Measurements from ENCODE around the gene INPP5A.
"Not testable (repeated sequence)": the region's sequence is repeated elsewhere in the genome, so short reads cannot be mapped to it uniquely, and the experiment has no call there.

Gene INPP5A

DNA sequence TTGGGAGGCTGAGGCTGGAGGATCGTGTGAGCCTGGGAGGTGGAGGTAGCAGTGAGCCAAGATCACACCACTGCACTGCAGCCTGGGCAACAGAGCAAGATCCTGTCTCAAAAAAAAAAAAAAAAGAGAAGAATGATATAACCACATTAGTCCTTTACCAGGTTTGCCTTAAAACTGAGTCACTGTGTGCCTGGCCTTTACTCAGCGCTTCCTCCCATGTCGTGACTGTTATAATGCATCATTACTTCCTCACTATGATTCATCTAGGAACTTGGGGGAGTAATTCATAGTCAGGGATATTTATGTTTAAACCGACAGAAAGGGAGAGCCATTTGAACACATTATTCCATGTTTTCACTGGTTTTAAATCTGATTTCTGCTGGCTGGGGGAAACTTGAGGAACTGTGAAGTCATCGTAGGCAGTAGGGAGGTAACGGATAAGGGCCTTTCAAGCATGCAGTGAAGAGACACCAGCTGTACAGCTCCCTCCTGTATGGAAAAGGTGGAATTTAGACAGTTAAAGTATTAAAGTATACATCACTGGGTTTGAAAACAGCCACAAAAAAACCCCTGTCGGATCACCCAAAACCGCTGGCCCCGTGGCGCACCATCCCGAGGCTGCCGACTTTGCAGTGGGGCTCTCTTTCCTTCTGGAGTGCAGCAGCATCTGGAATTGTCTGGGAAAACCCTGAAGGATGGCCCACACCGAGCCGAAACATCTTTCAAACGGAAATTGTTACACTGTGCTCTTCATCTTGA lies 128.5 kb downstream of the INPP5A start:
- peak; percentile 55 for DNase-seq

DNA sequence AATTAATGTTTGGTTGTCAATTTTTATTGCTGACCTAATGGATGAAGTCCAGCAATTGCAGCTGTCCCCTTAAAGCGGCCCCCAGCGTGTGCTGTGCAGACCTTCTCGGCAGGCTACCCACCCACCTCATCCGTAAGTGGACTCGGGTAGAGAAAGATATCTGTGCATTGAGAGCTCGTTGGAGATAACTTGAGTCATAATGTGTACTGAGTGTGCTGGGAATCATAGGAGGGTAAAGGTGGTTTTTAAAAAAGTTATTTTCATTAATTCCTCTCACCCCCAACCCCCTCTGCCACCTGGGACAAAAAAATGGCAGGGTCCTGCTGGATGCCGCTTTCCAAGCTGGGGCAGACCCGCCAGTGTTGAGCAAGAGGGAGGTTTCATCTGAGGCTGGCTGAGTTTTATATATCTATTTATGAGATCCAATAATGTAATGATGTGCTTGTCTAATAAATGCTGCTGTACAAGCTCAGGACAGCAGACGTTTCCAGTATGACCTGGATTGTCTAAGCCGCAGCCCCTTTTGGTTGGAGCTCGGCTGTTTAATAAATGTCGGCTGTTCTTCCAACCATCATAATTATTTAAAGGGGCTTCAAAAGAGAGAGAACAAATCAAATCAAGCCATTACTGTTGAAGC lies 129.2 kb downstream of the INPP5A start:
- DNase-seq = no peak

DNA sequence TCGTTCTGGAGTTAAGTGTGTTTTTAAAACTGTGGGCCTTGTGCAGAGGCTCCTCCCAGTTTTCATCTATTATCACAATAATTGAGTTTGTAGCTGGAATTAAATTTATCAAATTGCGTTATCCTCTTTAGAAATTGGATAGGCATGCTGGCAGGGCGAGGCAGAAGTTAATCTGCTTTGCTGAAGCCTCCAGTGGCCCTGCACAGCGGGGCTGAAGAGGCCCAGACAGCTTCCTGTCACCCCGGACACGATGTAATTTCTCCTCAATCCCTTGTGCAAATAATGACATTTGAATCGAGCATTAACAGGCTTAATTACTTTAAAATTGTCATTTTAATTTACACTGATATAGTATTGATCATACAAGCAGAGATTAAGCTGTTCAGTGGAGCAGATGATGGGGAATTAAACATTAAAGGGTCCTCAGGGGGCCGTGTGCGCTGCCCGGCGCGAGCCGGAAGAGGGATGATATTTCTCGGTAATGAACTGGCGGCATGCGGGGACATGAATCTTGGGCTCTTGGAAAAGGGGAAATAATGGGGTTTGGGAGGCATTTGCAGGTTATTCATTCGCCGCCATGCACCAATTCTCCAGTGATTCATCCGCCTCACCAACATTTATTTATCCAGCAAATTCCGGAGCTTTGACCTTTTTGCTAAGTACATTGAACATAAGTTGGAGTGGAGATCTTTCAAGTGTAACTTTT lies 129.9 kb downstream of the INPP5A start:
- no peak for DNase-seq

DNA sequence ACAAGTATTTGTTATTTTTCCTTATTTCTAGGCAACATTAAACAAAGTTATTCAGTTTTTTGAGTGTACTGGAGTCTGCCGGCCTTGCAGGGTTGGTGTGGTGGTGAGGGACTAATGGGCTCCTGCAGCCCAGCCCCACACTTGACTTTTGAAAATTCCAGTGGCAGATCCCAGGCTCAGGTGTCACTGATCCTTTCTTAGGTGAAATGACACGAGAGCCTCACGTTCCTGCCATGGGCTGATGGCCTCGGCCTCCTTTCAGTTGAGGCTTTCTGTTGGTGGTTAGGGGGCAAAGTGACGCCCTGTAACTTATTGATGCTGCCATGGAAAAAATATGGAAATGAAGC lies 130.4 kb downstream of the INPP5A start:
- no peak for DNase-seq

DNA sequence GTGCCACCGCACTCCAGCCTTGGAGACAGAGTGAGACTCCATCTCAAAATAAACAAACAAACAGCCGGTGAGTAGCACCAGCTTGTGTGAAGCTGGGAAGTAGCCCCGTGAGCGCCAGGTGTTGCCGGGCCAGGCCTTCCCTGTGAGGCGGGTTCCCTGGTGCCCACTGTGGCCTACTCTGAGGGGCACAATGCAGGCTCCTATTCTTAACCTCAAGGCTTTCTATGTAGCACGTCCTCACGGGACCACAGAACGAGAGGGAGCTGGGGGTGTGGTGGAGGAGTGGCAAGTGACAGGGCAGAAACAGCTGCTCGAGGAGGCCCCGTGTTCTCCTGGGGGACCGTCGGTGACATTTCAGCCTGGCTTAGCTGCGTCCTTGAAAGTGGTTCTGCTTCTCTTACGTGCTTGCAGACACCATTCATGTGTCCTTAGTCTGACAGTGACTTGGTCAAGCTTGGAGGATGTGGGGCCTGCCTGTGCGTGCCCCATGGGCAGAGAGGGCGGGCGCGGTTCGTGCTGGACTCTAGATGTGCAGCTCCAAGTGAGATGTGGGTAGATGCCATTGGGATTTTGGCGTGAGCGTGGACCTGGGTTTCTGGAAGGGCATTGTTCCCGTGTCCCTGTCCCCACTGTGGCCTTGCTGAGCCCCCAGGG lies 131.7 kb downstream of the INPP5A start:
- no peak for DNase-seq

DNA sequence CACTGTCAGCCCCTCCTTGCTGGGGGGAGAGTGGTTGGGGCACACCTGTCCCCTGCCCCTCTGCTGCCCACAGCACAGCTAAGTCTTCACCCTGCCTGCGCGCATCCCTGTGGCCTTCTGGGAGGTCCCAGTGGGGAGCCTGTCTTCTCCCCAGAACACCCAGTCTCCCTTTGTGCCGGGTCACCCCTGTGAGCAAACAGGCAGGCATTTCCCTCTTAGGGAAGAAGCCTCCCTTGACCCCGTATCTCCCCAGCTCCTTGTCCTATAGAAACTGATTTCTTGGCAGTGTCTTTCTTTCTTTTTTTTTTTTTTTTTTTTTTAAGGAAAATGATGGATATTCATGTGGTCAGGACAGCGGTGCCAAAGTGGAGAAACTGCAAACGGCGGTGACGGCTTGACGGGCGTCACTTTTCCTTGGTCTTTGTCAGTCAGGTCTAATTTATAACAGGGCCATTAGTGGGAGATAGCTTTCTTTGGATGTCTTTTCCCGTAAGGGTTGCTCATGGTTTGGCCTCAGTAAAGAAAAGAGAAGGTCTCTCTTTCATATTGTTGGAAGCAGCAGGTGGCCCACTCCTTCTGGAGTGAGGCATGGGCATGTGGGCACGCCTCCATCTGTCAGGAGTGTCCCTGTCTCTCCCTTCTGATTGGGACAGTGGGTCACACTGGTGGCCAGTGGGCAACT lies 133.1 kb downstream of the INPP5A start:
- DNase-seq = no peak

DNA sequence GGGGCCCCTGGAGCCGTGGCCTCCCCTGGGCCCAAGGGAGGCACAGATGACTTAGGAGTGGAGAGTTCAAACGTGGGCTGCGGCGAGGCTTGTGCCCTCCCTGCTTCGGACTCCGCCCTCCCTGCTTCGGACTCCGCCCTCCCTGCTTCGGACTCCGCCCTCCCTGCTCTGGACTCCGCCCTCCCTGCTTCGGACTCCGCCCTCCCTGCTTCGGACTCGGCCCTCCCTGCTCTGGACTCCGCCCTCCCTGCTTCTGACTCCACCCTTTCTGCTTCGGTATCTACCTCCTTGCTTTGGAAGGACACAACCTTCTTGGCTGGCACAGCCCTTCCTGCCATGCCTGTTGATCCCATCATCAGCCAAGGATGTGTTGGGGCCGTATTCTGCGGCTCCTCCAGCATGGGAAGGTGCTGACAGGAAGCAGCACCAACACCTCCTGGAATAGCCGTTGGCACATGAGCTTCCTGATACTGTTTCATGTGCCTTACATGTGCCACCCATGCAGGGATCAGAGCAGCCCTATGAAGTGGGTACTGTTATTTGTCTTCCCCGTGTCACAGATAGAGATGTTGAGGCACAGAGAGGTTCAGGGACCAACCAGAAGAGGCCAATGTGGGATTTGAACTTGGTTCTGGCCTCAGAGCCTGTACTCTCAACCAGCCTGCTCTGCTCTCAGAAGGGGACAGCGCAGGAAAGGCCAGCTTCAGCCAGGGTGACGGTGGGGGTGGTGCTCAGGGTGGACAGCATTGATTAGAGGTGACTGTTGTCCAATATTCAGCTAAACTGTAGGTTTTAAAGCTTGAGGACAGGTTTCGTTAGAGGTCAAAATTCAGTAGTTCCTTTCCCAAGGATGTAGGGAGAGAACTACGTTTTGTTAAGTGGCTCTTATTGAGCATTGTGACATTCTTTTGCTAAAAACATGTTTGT lies 133.9 kb downstream of the INPP5A start:
- no peak for DNase-seq

DNA sequence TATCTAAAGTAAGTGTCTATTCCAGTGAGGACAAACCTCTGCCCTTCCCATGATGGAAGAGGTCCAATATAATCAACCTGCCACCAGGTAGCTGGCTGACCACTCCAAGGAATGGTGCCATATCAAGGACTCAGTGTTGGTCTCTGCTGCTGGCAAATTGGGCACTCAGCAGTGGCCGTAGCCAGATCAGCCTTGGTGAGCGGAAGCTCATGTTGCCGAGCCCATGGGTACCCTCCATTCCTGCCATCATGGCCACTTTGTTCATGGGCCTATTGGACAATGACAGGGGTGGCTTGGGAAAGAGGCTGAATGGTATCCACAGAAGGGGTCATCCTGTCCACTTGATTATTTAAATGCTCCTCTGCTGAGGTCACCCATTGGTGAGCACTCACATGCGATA lies 136.2 kb downstream of the INPP5A start:
- DNase-seq = not testable (repeated sequence)

DNA sequence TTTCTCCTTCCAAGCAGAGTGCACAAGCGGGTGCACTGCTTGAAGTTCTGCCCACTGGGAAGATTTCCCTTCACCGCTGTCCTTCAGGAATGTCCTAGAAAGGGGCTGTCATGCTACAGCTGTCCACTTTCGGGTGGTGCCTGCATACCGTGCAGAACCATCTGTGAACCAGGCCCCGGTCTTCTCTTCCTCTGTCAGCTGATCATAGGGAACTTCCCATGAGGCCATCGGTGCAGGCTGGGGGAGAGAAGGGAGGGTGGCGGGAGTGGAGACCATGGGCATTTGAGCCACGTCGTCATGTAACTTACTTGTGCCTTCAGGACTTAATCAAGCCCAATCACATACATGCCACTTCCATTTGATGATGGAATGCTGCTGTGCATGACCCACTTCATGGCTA lies 136.7 kb downstream of the INPP5A start:
- DNase-seq = no peak

DNA sequence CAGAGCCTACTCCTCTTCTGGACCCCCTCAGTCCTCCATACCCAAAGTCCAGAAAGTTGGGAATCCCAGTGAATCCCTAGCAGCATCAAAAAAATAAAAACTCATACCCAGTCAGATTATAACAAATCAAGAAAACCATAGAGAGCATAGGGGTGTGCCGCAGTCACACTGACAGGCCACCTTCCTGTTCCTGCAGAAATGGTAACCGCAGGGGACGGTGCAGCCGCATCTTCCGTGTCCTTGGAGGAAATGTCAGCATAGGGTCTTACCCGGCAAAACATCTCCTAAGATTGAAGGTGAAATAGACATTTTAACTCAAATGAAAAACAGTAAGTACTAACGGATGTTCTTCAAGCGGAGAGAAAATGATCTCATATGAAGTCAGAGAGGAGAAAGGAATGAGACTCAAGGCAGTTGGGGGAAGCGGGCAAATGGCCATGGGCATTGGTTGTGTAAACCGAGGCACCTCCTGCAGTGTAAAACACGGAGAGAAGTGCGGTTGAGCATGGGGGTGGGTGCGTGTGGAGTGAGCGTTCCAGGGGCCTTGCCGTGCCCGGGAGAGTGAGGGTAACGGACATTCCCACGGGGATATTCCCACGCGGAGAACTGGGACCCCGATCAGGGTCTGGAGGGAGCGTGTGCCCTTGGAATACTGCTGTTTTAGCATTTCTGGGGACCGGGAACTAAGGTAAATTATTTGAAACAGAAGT lies 137.6 kb downstream of the INPP5A start:
- no peak for DNase-seq

DNA sequence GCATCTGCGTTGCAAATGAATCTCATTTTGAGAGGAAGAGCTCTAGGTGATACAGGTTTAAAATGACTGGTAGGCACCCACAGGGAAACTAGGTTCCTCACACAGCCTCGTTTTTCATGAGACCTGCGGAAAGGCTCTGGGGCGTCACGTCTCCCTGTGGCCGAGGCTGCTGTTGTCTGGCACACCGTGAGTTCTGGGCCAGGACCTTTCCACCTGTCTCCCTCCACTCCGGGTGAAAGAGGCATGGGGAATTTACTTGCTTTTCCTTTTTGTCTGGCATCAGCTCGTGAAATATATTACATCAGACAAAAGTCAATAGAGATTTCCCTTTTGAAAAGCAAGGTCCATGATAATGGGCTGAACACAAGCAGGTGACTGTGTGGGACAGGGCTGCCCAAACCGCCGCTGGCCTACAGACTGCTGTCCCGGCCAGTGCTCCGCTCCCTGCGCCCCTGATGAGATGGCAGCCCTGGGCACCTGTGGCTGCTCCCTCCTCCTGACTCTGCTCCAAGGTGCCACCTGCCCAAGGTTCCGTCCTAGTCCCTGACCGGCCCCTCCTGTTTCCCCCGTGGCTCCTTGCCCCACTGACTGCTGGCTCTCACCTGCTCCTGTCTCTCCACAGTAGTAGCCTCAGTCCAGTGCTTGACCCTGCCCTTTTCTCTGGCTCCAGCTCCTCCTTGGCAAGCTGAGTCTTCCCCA lies 138.8 kb downstream of the INPP5A start:
- no peak for DNase-seq

DNA sequence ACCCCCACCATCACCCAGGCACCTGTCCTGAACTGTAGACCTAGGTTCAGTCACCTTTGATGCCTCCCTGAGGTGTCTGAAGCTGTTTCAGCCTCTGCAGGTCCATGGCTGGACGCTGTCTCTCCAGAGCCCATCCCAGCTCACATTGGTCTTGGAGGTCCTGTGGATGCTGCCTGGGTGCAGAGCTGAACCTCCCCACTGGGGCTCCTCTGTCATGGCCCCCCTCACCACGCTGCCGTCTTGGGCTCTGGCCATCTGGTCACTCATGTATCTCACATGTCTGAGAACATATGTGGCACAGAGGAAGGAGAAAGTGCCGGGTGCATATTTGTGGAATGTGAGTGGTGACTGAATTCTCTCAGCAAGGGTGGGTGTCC lies 139.5 kb downstream of the INPP5A start:
- no peak for DNase-seq

DNA sequence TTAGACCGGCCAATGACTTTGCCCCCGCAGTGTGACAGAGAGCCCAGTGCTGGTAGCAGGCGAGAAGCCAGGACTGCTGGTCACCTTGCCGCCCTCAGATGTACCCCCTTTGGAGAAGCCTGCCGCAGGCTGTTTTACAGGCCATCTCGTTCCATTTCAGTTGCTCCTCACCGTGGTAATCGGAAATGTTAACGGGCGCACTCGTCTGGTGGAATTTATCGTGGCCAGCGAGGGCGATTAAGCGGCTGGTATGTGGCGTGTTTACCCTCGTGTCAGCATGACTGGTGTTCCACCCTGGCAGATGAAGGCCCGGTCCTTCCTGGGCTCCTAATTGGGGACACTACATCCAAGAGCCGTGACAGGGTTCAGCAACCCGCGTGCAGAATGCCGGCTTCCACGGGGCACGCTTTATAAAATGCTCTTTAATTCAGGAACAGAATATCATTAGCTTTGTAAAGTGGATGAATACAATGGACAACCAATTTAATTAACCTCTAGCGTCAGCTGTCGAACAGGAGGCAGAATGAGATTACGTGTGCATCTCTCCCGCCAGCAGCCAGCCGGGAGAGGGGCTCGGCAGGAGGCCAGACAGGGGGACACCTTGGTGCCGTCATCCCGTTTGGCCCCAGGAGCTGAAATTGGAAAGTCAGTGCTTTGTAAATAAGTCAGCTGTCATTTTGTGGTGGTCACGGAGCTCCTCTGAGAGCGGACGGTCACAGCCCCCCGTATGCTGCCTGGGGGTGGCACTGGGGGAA lies 140.1 kb downstream of the INPP5A start:
- DNase-seq = no peak

DNA sequence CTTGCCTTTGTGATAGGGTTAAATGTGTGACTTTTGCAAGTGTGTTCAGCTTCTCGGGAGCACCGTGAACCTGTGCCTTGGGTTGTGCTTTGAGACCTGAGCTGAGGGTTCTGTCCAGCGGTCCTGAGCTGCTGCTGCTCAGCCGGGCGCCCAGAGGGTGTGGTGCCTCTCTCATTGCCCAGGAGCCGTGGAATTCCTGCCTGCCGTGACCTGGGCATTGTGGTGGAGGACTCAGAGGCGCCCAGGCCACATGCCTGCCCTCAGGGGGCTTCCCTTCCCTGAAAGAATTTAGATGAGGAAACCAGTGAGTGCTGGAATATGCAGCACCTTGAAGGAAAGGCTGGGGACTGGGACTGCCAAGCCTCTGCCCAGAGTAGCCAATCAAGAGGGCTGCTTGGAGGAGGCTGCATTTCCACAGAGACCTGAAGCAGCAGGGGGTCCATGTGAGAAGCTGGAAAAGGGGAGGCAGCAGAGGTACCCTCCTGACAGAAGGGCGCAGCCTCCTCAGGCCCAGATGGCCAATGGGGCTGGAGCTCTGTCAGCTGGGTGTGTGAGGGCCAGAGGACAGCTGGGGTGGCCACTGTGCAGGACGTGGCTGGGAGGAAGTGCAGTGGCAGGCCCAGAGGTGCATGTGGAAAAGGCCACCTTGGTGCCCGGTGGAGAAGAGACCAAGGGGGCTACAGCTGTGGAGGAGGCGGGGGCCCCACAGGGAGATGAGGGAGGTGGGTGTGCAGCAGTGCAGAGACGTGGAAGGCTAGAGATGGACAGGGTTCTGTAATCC lies 141.0 kb downstream of the INPP5A start:
- no peak for DNase-seq

DNA sequence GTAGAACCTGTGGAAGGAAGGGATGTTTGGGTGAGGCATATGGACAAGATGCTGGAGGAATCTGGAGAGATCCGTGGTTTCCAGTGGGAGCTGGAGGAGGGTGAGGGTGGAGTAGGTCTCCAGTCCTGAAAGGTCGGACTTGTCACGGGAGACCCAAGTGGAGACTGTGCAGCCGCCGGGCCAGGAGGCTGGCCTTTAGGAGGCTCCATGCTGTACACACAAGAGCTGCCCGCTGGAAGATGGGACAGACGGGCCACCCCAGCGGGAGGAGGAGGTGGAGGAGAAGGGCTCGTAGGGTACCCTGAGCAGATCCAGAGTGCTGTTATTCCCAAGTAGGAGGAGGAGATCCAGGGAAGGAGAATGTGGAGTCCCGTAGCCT lies 141.6 kb downstream of the INPP5A start:
- DNase-seq = no peak

DNA sequence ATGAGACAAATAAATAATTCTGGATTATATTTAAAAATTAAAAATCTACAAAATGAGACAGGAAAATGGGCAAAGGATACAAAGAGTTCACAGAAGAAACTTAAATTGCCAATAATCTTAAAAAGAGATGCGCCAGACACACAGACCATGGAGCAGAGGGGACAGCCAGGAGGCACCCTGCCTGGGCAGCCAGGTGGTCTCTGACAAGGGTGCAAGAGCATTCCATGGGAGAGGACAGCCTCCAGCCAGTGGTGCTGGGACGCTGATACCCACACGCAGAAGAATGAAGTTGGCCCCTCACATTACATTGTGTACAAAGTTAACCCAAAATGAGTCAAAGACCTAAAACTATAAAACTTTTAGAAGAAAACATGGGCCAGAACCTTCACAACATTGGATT lies 142.1 kb downstream of the INPP5A start:
- DNase-seq = no peak

DNA sequence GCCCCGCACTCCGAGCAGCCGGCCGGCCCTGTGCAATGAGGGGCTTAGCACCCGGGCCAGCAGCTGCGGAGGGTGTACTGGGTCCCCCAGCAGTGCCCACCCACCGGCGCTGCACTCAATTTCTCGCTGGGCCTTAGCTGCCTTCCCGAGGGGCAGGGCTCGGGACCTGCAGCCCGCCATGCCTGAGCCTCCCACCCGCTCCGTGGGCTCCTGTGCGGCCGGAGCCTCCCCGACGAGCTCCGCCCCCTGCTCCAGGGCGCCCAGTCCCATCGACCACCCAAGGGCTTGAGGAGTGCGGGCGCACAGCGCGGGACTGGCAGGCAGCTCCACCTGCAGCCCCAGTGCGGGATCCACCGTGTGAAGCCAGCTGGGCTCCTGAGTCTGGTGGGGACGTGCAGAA lies 143.2 kb downstream of the INPP5A start:
- not testable (repeated sequence) for DNase-seq

DNA sequence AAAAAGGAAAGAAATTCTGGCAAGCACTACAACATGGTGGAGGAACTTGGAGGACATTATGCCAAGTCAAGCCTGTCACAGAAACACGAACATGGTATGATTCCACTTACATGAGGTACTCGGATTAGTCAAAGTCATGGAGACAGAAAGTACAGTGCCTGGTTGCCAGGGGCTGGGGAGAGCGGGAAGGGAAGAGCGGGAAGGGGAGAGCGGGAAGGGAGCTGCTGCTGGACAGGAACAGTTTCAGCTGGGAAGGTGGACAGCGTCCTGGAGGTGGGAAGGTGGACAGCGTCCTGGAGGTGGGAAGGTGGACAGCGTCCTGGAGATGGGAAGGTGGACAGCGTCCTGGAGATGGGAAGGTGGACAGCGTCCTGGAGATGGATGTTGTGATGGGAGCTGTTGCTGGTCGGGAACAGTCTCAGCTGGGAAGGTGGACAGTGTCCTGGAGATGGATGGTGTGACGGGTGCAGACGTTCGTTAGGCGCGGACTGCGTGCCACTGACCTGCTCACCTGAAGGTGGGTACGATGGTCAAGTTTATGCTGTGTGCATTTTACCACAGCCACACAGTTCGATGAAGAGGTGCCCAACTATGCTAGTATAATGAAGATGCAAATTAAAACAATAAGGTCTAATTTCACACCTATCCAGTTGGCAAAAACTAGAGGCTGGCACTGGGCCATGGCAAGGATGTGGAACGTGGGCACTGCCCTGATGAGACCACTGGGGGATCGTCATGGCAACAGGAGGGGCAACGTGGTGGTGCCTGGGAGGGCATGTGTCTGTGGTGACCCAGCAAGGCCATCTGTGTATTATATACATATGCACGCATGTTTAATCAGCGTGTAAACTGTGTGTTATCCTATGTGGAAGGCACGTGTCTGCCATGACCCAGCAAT lies 144.5 kb downstream of the INPP5A start:
- no peak for DNase-seq

Measured in stimulated activated CD4-positive, alpha-beta T cell treated with anti-CD3 and anti-CD28 coated beads, Interleukin-1b, Interleukin-23, amount 100 ng/mL, for 48 hours (primary cell).